Fibroblast of lung (primary cell): ENCODE measurements around the gene ZMAT5. TPM values are rescaled to one million over a fixed set of nuclear protein-coding genes. Genes with fewer than 3 reads are reported as not detected.

Experiments used
- DNase-seq, 2 donors: peaks; one replicate each; pipeline versions ENCODE4 v3.0.0 to v3.0.0-alpha.2; 2010; ENCODE audit warnings: low read depth in 2 of 2
- H2AFZ ChIP-seq: 2 replicates; pipeline ENCODE4 v1.5.1; 2012; ENCODE audit warnings: low read length, control low read depth, inconsistent platforms
- H3K27ac ChIP-seq: 2 replicates; pipeline ENCODE4 v1.5.1; 2011; ENCODE audit warnings: low read length, control low read depth; ENCODE audit not compliant: insufficient read depth
- H3K27me3 ChIP-seq: 2 replicates; pipeline ENCODE4 v1.5.1; 2011; ENCODE audit warnings: mild to moderate bottlenecking, low read length; ENCODE audit not compliant: control insufficient read depth, insufficient read depth
- H3K36me3 ChIP-seq: 2 replicates; pipeline ENCODE4 v1.5.1; 2011; ENCODE audit warnings: low read length; ENCODE audit not compliant: control insufficient read depth, insufficient read depth
- H3K4me1 ChIP-seq: 2 replicates; pipeline ENCODE4 v1.5.1; 2011; ENCODE audit warnings: low read length; ENCODE audit not compliant: control insufficient read depth, insufficient read depth; ENCODE audit errors: extremely low read depth
- H3K4me2 ChIP-seq: 2 replicates; pipeline ENCODE4 v1.5.1; 2011; ENCODE audit warnings: low read length, control low read depth; ENCODE audit not compliant: insufficient read depth; ENCODE audit errors: extremely low read depth
- H3K4me3 ChIP-seq, 4 experiments: fragments of 200-600 bp in 1 of 4; sonication (generic) in 1 of 4; replicated peaks in 1 of 4; 2 replicates each; pipeline ENCODE4 v1.5.1; 2011 to 2016; ENCODE audit warnings: low read length in 4 of 4, low read depth in 3 of 4, mild to moderate bottlenecking in 3 of 4, control low read depth in 2 of 4, inconsistent platforms in 1 of 4, mixed read lengths in 1 of 4; ENCODE audit not compliant: insufficient read depth in 1 of 4; ENCODE audit errors: control extremely low read depth in 1 of 4
- H3K79me2 ChIP-seq: 2 replicates; pipeline ENCODE4 v1.5.1; 2012; ENCODE audit warnings: mild to moderate bottlenecking, low read length, inconsistent platforms; ENCODE audit not compliant: control insufficient read depth, insufficient read depth
- H3K9ac ChIP-seq: 2 replicates; pipeline ENCODE4 v1.5.1; 2011; ENCODE audit warnings: mild to moderate bottlenecking, low read length, control low read depth; ENCODE audit not compliant: insufficient read depth
- H3K9me3 ChIP-seq: 2 replicates; pipeline ENCODE4 v1.5.1; 2012; ENCODE audit warnings: low read depth, low read length; ENCODE audit not compliant: control insufficient read depth, insufficient read depth
- H4K20me1 ChIP-seq: 2 replicates; pipeline ENCODE4 v1.5.1; 2011; ENCODE audit warnings: low read length; ENCODE audit not compliant: control insufficient read depth, insufficient read depth; ENCODE audit errors: extremely low read depth
- CTCF ChIP-seq, 2 donors: IDR thresholded peaks in 1 of 2; conservative IDR thresholded peaks in 1 of 2; 1 replicate in 1 of 2; 2 replicates in 1 of 2; pipeline ENCODE4 v1.5.1; 2011 to 2012; ENCODE audit warnings: low read length in 2 of 2, control low read depth in 1 of 2, inconsistent platforms in 1 of 2, low read depth in 1 of 2, mild to moderate bottlenecking in 1 of 2
- EZH2 ChIP-seq: IDR thresholded peaks from 2 replicates; pipeline ENCODE4 v1.5.1; 2012; ENCODE audit warnings: low read length, control low read depth, mild to moderate bottlenecking; ENCODE audit errors: missing control alignments
- polyA plus RNA-seq, 2 donors: library from polyadenylated mRNA; depleted of rRNA in 1 of 2; stranded (reverse) in 1 of 2; unstranded in 1 of 2; fragments of >200 nt; gene quantifications; 2 replicates each; pipeline ENCODE4 v1.2.1, GENCODE V29; 2011 to 2012; ENCODE audit warnings: missing spikeins in 1 of 2
- total RNA-seq: library from RNA; depleted of rRNA; stranded (reverse); fragments of >200 nt; gene quantifications from 2 replicates; pipeline ENCODE4 v1.2.1, GENCODE V29; 2014

Gene ZMAT5
- total and polyA plus RNA-seq, 2 donors (not counting 1 experiment from before 2014, with no cell fraction given) = 13.4 to 21.6 TPM

- TF ChIP-seq EZH2 = no peak
- peak; percentile 11 to 21 for DNase-seq
These were observed 29.3 kb downstream of the ZMAT5 start for GRCh38 chr22:29737251-29738117.

GRCh38 chr22:29735416-29735815 is 31.4 kb downstream of the ZMAT5 start:
- Histone ChIP-seq H3K36me3 (no peaks in the 10 kb centered on the region), H3K4me3 (no peak overlapping the region), H3K9me3 (no peaks in the 10 kb centered on the region), H2AFZ (no peak overlapping the region), H3K79me2 (no peaks in the 10 kb centered on the region), H4K20me1 (no peaks in the 10 kb centered on the region), H3K4me1 (no peaks in the 10 kb centered on the region), H3K4me2 (no peak overlapping the region), H3K27me3 (no peaks in the 10 kb centered on the region), H3K27ac (no peak overlapping the region), H3K9ac (no peak overlapping the region)
- no peak for DNase-seq
- TF ChIP-seq EZH2 = no peak
- TF ChIP-seq CTCF (conservative IDR thresholded peaks at IDR 0.05 in 1 of 2, IDR thresholded peaks at IDR 0.05 in 1 of 2; ENCODE audit: low read depth in 1 of 2, low read length in 2 of 2) = no peak

More at GRCh38 chr22:29737251-29738117, 29.3 kb downstream of the ZMAT5 start:
- Histone ChIP-seq H3K79me2 (no peaks in the 10 kb centered on the region), H3K27ac (no peak overlapping the region), H3K9me3 (no peaks in the 10 kb centered on the region), H3K27me3 (no peaks in the 10 kb centered on the region), H3K4me3 (no peak overlapping the region), H3K4me1 (no peaks in the 10 kb centered on the region), H3K9ac (no peak overlapping the region), H2AFZ (no peak overlapping the region), H3K36me3 (no peaks in the 10 kb centered on the region), H3K4me2 (no peak overlapping the region), H4K20me1 (no peaks in the 10 kb centered on the region)

GRCh38 chr22:29734838-29735237 is 32.0 kb downstream of the ZMAT5 start:
- H3K36me3 ChIP-seq = no peaks in the 10 kb centered on the region
- H3K9ac ChIP-seq = no peak overlapping the region
- no peak for TF ChIP-seq CTCF (conservative IDR thresholded peaks at IDR 0.05 in 1 of 2, IDR thresholded peaks at IDR 0.05 in 1 of 2; ENCODE audit: low read depth in 1 of 2, low read length in 2 of 2)
- TF ChIP-seq EZH2 = no peak
- no peaks in the 10 kb centered on the region for H3K27me3 ChIP-seq
- no peak overlapping the region for H3K4me3 ChIP-seq
- no peak overlapping the region for H3K4me2 ChIP-seq
- DNase-seq = no peak
- no peaks in the 10 kb centered on the region for H3K79me2 ChIP-seq
- no peak overlapping the region for H2AFZ ChIP-seq
- H3K27ac ChIP-seq = no peak overlapping the region
- H3K9me3 ChIP-seq = no peaks in the 10 kb centered on the region
- H3K4me1 ChIP-seq = no peaks in the 10 kb centered on the region
- no peaks in the 10 kb centered on the region for H4K20me1 ChIP-seq
